Activated T-cell treated with anti-CD3 and anti-CD28 coated beads for 1 hour (primary cell): ENCODE measurements around the gene UBAC2.
A peak's percentile ranks its signal among the peaks of the same experiment; 100 is the strongest.

Experiments
- DNase-seq: peaks from one replicate; pipeline ENCODE4 v3.0.0-alpha.2; 2020; ENCODE audit warnings: low read depth

The UBAC2 gene

DNA sequence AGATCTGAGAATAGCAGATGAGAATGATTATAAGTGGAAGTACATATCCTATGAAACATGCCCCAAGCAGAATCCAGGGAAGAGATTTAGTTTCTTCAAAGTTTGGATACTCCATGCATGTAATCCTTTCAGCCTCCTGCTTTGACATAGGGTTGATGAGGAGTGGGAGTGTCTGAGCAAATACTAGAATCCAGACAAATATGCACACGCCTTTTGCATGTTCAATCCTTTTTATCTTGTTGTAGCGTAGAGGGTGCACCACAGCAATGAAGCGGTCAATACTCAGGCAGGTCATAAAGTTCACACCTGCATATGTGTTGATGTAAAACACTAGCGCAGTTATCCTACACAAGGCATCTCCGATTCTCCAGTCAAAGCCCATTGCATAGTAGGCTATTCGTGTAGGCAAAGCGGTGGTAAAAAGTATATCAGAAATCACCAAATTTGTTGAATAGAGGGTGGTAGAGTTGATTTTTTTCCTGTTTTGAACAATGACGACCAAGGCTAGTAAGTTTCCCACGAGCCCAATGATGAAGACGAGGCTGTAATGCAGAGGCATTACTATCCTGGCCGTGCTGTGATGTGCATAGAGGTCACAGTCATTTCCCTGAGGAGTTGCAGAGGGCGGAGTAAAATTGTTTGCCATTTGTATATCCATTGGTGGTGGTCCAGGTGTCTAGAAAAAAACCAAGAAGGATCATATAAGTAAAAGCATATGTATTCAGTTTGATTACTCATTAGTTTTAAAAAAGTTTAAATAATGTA, 95.0 kb downstream of the UBAC2 start:
- DNase-seq = no peak

GRCh38 chr13:99296398-99296797, 95.7 kb downstream of the UBAC2 start:
- DNase-seq = no peak

- no peak for DNase-seq
Measured at GRCh38 chr13:99297331-99297730, 96.7 kb downstream of the UBAC2 start.

- no peak for DNase-seq
Measured at GRCh38 chr13:99298056-99298455, 97.4 kb downstream of the UBAC2 start.

- no peak for DNase-seq
Measured at GRCh38 chr13:99299256-99299919, 98.7 kb downstream of the UBAC2 start.

DNA sequence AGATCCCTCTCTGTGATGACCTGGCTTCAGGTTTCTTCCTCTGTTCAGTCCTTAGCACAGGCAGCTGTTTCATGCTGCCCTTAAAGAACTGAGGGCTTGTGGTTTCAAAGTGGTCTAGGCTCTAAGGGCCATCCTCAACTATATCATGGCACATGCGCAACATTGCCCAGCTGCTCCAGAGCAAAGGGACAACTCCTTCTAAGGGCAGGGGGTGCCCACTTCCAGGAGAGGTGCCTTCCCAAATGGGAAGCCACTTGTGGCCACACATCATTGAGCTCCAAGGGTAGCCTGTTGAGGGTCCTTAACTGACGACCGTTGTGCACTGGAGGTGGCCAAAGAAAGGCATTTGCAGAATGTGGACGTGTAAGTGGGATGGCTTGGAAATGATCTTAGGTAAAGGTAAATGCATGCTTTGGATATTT, 99.3 kb downstream of the UBAC2 start:
- no peak for DNase-seq

- DNase-seq = no peak
Measured at GRCh38 chr13:99301056-99301838, 100.6 kb downstream of the UBAC2 start.

DNA sequence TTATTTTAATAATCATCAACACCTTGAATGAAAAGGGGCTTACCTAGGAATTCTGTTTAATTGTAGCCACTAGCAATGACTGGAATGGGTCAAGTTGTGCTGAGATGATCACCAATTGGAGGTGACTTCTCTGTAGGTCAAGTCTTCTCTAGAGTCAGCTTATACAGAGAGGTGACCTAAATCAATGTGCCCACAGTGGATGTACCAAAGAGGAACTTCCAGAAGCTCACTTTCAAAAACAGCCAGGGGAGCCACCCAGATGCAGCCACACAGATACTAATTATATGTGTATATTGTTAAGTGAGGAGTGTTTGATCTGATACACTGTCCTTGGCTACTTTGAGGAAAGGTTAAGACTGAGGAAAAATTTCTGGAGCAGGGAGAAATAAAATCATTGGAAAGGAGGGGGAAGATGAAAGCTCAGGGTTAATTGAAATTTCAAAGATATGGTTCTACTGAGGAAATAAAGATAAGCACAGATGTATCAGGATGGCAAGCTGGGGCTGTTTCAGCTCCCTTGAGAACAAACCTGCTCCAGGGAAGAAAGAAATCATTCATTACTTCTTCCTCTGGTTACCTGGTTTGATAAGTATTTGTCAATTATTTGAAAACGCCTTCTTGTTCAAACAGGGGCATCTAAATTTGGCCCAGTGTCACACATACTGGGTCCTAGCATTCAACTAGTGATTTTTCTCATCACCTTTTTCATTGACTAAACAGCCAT, 101.4 kb downstream of the UBAC2 start:
- DNase-seq = no peak

DNA sequence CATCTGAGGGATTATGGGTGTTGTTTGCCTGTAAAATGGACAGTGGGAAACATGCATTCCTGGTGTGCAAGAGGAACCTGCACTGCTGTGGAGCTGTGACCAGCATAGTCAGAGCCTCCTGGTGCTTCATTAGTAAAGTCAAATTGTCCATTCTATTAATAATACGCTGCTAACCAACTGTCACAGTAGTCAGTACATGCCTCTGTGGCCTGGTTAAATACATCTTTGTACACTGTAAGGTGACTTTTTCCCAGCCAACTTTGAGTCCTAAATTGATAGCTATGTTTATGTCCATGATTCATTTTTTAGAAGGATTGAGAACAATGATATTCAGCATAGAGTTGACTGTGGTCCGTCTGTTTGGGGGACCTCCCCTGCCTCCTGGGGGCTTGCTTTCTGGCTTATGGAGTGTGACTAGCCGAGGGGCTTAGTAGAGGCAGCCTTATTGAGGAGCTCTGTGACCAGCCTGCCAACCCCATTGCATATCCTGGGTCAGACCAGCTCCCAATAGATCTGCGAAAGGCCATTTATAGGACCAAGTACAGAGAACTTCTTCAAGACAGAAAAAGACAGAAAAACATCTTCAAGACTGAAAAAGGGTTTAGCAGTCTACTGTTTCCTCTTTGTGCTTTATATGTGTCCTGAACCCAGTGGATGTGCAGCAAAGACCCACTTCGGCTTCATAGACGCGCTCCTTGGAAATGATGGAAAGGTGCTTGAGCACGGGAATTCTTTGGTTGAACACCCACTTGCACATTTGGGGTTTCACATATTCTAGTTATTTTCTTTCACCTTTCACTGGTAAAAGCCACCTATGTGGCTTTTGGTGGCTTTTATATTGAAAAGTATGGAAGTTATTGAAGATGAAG, 102.2 kb downstream of the UBAC2 start:
- no peak for DNase-seq

DNA sequence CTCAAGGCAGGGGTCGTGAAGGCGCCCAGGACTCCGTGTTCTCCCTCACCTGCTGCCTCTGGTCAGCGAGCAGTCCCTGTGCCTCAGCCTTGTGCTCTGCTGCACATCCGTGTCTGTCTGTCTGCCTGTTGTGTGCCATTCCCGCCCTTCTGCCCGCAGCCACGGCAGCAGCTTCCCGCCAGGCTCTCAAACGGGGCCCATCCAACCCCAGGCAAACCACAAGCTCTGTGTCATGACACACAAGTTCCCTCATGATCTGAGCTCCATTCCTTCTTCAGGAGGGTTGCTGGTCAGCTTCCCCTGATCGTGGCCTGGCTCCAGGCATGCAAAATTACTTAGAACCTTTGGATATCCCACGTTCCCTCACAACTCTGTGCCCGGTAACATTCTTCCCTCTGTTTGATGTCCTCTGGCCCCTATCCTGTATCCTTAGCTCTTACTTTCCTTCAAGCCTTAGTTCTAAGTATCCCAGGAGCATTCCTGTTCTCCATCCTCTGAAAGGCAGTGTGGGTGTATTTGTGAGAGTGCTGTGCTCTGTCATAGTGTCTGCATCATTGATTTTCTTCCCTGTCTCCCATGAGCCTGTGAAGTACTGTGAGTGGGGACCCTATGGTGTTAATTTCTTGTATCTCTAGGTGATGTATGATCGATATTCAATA, 103.3 kb downstream of the UBAC2 start:
- DNase-seq = peak; percentile 25

DNA sequence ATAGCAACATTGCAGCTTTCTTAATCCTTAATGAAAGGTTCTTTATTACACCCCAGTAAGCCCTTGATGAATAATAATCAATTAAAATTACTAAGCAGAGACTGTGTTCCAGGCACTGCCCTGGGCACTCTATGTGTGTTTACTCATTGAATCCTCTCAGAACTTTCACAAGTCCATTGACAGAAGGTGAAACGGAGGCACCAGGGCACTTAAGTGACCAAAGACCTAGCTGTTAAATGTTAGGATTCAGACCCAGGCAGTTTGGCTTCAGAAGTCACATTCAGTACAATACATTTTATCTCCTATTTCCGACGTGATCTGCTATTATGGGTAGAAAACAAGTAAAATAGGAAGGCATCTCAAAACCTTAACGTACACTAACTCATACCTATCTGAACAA, 103.9 kb downstream of the UBAC2 start:
- DNase-seq = no peak

GRCh38 chr13:99305158-99305557, 104.5 kb downstream of the UBAC2 start:
- no peak for DNase-seq

- no peak for DNase-seq
Measured at GRCh38 chr13:99305566-99305965, 104.9 kb downstream of the UBAC2 start.

- DNase-seq = no peak
Measured at GRCh38 chr13:99307247-99307646, 106.6 kb downstream of the UBAC2 start, which contains the start of gene GPR183. GPR183 (minus strand) TSS chr13:99307399; CDS start chr13:99296145, 11,254 bp downstream.

DNA sequence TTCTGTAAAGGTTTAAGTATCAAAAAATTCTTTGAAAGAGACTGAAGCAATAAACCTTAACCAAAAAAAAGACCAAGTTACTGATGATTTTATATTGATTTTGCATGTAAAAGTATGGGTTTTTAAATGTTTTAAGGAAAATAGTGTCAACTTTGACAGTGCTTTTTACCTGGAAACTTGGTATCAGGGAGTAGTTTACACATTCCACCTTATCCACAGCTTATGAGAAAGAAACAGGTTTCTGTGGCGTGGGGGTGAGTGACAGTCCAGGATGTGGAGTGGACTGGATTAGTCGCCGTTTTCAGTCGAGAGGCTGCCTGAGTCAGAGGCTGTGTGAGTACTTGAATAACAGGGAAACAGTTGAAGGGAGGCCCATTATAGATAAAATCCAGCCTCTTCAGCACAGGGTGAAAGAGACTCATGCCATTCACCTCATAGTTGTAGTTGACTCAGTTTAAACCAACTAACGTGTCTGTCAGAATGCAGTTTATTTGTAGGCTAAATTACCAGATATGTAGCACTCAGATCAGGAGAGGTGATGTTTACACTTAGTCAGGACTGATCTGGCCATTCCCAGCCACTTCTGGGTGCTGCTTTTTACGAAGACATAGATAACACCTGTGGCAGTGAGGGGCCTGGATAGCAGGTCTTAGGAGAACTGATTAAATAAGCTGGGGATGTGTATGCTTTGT, 107.1 kb downstream of the UBAC2 start:
- DNase-seq = peak; percentile 26

GRCh38 chr13:99308471-99309087, 107.9 kb downstream of the UBAC2 start:
- DNase-seq = no peak

DNA sequence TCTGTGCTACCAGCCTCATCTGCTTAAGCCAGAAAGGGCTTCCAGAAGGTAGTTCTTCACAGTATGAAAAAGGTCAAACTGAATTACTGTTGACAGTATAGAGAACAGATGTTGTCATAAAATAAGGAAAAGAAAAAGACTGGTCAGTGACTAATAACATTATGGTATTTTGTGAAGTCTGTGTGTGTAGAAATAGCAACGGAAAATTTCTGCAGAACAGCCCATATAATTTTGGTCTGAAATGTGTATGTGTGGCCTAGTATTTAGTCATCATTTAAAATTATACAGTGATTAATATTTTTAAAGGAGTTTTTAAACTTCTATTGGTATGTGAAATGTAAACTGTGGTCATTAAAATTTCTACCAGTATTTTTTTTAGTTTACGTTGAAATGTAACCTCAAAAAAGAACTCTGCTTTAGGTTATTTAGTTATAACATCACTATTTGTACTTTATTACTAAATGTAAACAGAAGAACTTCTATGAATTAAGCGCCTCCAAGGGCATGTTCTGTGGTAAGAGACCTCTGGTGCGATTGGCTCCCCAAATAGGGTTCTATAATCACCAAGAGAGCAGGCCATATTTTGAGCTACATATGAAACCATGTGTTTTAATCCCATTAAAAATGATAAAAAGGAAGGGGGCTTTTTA, 109.9 kb downstream of the UBAC2 start:
- DNase-seq = no peak

GRCh38 chr13:99311137-99311536, 110.5 kb downstream of the UBAC2 start:
- no peak for DNase-seq
